Omental fat pad (tissue), 4 donors: ENCODE measurements around the gene SNX25. TPM values are rescaled to one million over a fixed set of nuclear protein-coding genes. Genes with fewer than 3 reads are reported as not detected.

Experiments used
- ATAC-seq: fragments of 150-250 bp; one replicate; pipeline ENCODE4 v1.9.1; 2016; ENCODE audit warnings: mild to moderate bottlenecking, moderate library complexity; ENCODE audit not compliant: low FRiP score
- DNase-seq: peaks from one replicate; pipeline ENCODE4 v3.0.0-alpha.2; 2019; ENCODE audit warnings: low spot score
- total RNA-seq, 4 donors: library from RNA; depleted of rRNA; stranded (reverse); fragments of >200 nt; gene quantifications; one replicate each; pipeline ENCODE4 v1.1.0, GENCODE V29; 2016
- TF ChIP-seq, protein P1 (sequence below), 3 donors: fragments of 450-650 bp; IDR thresholded peaks; one replicate each; pipeline ENCODE4 v1.5.1; 2016 to 2017; ENCODE audit warnings: antibody characterized with exemption in 3 of 3, mild to moderate bottlenecking in 3 of 3, moderate library complexity in 2 of 3

Gene SNX25
- total RNA-seq, 4 donors from 2014 or later: 16.0 to 22.5 (median 21.9) TPM

DNA sequence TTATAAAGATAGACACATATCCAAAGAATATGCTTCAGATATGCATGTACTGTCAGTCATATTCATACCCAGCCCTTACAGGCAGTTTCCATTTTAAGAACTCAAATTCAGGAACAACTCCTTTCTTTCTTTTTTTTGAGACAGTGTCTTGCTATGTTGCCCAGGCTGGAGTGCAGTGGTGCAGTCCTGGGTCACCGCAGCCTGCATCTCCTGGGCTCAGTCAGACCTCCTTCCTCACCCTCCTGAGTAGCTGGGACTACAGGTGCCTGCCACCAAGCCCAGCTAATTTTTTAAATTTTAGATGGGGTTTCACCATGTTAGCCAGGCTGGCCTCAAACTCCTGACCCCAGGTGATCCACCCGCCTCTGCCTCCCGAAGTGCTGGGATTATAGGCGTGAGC, 34.5 kb downstream of the SNX25 start:
- TF ChIP-seq, protein P1, sequence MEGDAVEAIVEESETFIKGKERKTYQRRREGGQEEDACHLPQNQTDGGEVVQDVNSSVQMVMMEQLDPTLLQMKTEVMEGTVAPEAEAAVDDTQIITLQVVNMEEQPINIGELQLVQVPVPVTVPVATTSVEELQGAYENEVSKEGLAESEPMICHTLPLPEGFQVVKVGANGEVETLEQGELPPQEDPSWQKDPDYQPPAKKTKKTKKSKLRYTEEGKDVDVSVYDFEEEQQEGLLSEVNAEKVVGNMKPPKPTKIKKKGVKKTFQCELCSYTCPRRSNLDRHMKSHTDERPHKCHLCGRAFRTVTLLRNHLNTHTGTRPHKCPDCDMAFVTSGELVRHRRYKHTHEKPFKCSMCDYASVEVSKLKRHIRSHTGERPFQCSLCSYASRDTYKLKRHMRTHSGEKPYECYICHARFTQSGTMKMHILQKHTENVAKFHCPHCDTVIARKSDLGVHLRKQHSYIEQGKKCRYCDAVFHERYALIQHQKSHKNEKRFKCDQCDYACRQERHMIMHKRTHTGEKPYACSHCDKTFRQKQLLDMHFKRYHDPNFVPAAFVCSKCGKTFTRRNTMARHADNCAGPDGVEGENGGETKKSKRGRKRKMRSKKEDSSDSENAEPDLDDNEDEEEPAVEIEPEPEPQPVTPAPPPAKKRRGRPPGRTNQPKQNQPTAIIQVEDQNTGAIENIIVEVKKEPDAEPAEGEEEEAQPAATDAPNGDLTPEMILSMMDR (IDR thresholded peaks at IDR 0.05): no peak
- DNase-seq (no peak), ATAC-seq (no peak)

DNA sequence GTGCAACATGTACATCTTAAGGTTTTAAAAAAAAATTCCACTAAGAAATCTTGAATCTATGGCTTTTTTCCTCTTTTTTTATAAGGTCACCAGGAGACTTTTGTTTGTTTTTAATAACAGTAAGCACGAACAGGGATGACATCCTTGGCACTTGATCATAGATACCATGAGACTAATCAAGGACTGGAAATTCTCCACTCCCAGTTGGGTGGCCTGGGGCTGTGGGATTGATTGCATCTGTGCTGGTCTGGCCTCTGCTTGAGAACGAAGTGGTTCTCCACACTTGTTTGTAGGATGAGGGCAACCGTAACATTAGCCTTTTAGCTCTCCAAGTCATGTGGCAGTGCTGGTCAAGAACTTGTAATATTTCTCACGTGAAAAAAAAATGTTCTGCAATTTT, 35.4 kb downstream of the SNX25 start:
- DNase-seq (no peak), ATAC-seq (no peak)
- TF ChIP-seq, protein P1 (IDR thresholded peaks at IDR 0.05): no peak

DNA sequence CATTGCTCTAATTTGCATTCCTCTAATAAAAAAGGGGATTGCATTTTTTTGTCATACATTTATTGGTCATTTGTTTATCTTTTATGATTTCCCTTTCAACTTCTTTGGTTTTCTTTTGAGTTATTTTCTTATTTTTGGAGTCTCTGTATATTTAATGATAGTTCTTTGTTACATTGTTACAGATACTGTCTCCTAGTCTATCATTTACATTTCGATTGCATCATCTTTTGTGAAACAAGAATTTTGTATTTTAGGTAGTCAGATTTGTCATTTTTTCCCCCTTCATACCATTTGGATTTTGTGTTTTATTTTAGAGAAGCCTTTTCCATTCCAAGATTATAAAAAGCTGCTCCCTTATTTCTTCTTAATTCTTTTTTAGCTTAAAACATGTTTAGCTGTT, 37.1 kb downstream of the SNX25 start:
- DNase-seq (no peak), ATAC-seq (no peak)
- TF ChIP-seq, protein P1 (IDR thresholded peaks at IDR 0.05): no peak

DNA sequence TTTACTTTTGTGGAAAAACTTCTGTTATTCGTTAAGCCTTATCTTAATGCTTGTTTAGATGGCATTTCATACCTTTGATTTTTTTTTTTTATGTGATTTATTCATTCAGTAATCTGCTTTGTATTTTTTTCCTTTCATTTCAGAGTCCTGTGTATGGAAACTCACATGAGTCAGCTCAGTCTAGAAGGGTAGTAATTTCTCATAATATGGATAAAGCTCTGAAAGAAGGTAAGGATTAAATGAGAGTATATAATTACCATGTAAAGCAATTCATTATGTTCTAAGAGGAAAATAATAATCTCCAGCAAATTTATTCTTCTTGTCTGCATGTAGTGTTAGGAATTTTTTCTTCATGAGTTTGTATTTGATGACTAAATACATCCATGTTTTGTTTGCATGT, 37.8 kb downstream of the SNX25 start:
- DNase-seq: no peak
- TF ChIP-seq, protein P1 (IDR thresholded peaks at IDR 0.05): no peak
- no peak for ATAC-seq

DNA sequence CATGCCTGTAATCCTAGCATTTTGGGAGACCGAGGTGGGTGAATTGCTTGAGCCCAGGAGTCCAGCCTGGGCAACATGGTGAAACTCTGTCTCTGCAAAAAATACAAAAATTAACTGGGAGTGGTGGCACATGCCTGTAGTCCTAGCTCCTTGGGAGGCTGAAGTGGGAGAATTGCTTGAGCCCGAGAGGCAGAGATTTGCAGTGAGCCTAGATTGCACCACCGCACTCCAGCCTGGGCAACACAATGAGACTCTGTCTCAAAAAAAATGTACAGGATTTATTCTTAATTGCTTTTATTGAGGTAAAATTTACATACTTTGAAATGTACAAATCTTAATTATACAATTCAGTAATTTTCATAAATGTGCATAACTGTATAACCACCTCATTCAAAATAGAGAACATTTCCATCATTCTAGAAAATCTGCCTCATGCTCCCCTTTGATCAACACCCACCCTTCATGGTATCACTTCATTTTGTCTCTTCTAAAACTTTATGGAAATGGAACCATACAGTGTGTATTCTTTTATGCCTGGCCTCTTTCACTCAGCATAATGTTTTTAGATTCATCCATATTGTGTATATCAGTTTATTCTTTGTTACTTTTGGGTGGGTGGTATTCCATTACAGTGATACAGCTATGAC, 39.1 kb downstream of the SNX25 start:
- no peak for ATAC-seq
- TF ChIP-seq, protein P1 (IDR thresholded peaks at IDR 0.05): no peak
- no peak for DNase-seq

DNA sequence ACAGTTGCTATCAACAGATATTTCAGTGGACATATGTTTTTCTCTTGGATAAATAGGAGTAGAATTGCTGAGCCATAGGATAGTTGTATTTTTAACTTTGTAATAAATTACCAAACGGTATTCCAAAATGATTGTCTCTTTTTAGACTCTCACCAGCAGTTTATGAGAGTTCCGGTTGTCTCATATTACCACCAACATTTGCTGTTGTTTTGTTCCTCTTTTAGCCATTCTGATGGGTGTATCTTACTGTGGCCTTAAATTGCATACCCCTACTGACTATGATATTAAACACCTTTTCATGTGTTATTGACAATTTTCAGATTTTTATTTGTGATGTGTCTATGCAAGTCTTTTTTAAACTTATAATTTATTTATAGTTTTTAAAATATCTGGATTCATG, 39.7 kb downstream of the SNX25 start:
- TF ChIP-seq, protein P1 (IDR thresholded peaks at IDR 0.05): no peak
- DNase-seq (no peak), ATAC-seq (no peak)

DNA sequence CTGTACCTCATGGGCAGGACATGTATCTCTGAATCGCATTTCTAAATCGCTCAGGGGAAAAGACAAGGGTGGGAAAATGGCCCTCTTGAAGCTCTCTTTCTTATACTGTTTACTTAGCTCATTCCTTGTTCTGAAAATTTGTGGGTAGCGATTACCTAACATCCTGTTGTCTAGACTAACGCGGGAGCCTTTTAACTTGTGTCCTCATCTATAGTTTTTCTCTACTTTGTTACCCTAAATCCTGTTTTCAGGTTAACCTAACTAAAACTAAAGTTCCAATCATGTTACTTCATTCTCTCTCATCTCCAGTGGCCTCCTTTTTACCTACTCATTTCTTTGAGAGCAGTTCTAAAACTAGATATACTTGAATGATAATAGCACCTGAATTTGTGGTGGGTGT, 45.0 kb downstream of the SNX25 start:
- TF ChIP-seq, protein P1 (IDR thresholded peaks at IDR 0.05): no peak
- ATAC-seq (no peak), DNase-seq (no peak)
